GM21619 (cell line): ENCODE measurements around the gene TANGO6.

Experiments used
- ATAC-seq: cut with Tn5 transposase; IDR thresholded peaks from one replicate; pipeline ENCODE4 v1.9.1; 2021; ENCODE audit not compliant: unreplicated experiment

The TANGO6 gene

GRCh38 chr16:69133373-69133954 lies 290.1 kb downstream of the TANGO6 start:
- ATAC-seq: no peak
